ENCODE data around the gene LARGE1. TPM values are rescaled to one million over a fixed set of nuclear protein-coding genes. Genes with fewer than 3 reads are reported as not detected.

LARGE1 gene
- total RNA-seq, 1 experiment from 2014 or later: 5.8 TPM

GRCh38 chr22:33393432-33393831 is 526.8 kb downstream of the LARGE1 start:
- BruUV-seq (replicated peaks): no TSS peak
- Histone ChIP-seq H3K4me3 (ENCODE audit: low read depth, low read length) (no peak overlapping the region), H3K4me1 (0 out of 2 replicates have a peak, but pooled peaks cover 6% of the 10 kb centered on the region), H3K36me3 (ENCODE audit: control insufficient read depth, insufficient read depth, low read length) (no peaks in the 10 kb centered on the region), H3K9me3 (no peaks in the 10 kb centered on the region), H3K27me3 (replicated peaks; ENCODE audit: control insufficient read depth, insufficient read depth, low read length) (no peaks in the 10 kb centered on the region)
- CTCF ChIA-PET: interaction anchor here (0.6 kb wide), 1 partner anchor 57 kb away, joined by 7 read pairs; no protein-coding TSS in a partner anchor
- Mint-ChIP-seq H3K27ac (ENCODE audit: unreplicated experiment) (no peak overlapping the region), H3K9me3 (ENCODE audit: unreplicated experiment) (no peaks in the 10 kb centered on the region), H3K27me3 (ENCODE audit: insufficient read depth, unreplicated experiment) (no peaks in the 10 kb centered on the region), H3K36me3 (ENCODE audit: insufficient read depth, unreplicated experiment) (no peaks in the 10 kb centered on the region), H3K4me3 (ENCODE audit: unreplicated experiment) (no peak overlapping the region), H3K4me1 (ENCODE audit: low read depth, unreplicated experiment) (peaks cover 5% of the 10 kb centered on the region)
- no peak for DNase-seq
- no peak for TF ChIP-seq CTCF (IDR thresholded peaks at IDR 0.05; ENCODE audit: insufficient read depth in 1 of 2, low read depth in 1 of 2, low read length in 1 of 2, severe bottlenecking in 1 of 2, unreplicated experiment in 1 of 2)
- intact Hi-C loops (cut with micrococcal nuclease; ENCODE audit: unreplicated experiment): no loop called here
- POLR2A ChIA-PET: no interaction called here

GRCh38 chr22:33391298-33391697 is 529.0 kb downstream of the LARGE1 start:
- no peak for TF ChIP-seq CTCF (IDR thresholded peaks at IDR 0.05; ENCODE audit: insufficient read depth in 1 of 2, low read depth in 1 of 2, low read length in 1 of 2, severe bottlenecking in 1 of 2, unreplicated experiment in 1 of 2)
- DNase-seq: no peak
- H3K4me1 Mint-ChIP-seq (ENCODE audit: low read depth, unreplicated experiment): peaks cover 5% of the 10 kb centered on the region
- BruUV-seq (replicated peaks): no TSS peak
- Histone ChIP-seq H3K4me1 (0 out of 2 replicates have a peak, but pooled peaks cover 6% of the 10 kb centered on the region), H3K4me3 (ENCODE audit: low read depth, low read length) (no peak overlapping the region), H3K36me3 (ENCODE audit: control insufficient read depth, insufficient read depth, low read length) (no peaks in the 10 kb centered on the region), H3K9me3 (no peaks in the 10 kb centered on the region), H3K27me3 (replicated peaks; ENCODE audit: control insufficient read depth, insufficient read depth, low read length) (no peaks in the 10 kb centered on the region)
- no peaks in the 10 kb centered on the region for H3K36me3 Mint-ChIP-seq (ENCODE audit: insufficient read depth, unreplicated experiment)
- ChIA-PET POLR2A (no interaction called here), CTCF (interaction anchor here (0.7 kb wide), 1 partner anchor 129 kb away, joined by 3 read pairs; no protein-coding TSS in a partner anchor)
- intact Hi-C loops (cut with micrococcal nuclease; ENCODE audit: unreplicated experiment): no loop called here
- no peak overlapping the region for H3K4me3 Mint-ChIP-seq (ENCODE audit: unreplicated experiment)
- H3K9me3 Mint-ChIP-seq (ENCODE audit: unreplicated experiment): peaks cover 5% of the 10 kb centered on the region
- no peak overlapping the region for H3K27ac Mint-ChIP-seq (ENCODE audit: unreplicated experiment)
- H3K27me3 Mint-ChIP-seq (ENCODE audit: insufficient read depth, unreplicated experiment): no peaks in the 10 kb centered on the region

- no peaks in the 10 kb centered on the region for H3K36me3 ChIP-seq (ENCODE audit: control insufficient read depth, insufficient read depth, low read length)
- no peak for TF ChIP-seq CTCF (IDR thresholded peaks at IDR 0.05; ENCODE audit: insufficient read depth in 1 of 2, low read depth in 1 of 2, low read length in 1 of 2, severe bottlenecking in 1 of 2, unreplicated experiment in 1 of 2)
- intact Hi-C loops (cut with micrococcal nuclease; ENCODE audit: unreplicated experiment): no loop called here
- POLR2A ChIA-PET: no interaction called here
- no peaks in the 10 kb centered on the region for H3K36me3 Mint-ChIP-seq (ENCODE audit: insufficient read depth, unreplicated experiment)
- H3K4me3 ChIP-seq (ENCODE audit: low read depth, low read length): no peak overlapping the region
- peaks cover 5% of the 10 kb centered on the region for H3K4me1 Mint-ChIP-seq (ENCODE audit: low read depth, unreplicated experiment)
- peaks cover 8% of the 10 kb centered on the region for H3K9me3 Mint-ChIP-seq (ENCODE audit: unreplicated experiment)
- no peak for DNase-seq
- no TSS peak for BruUV-seq (replicated peaks)
- 0 out of 2 replicates have a peak, but pooled peaks cover 6% of the 10 kb centered on the region for H3K4me1 ChIP-seq
- CTCF ChIA-PET: no interaction called here
- H3K4me3 Mint-ChIP-seq (ENCODE audit: unreplicated experiment): no peak overlapping the region
- no peaks in the 10 kb centered on the region for H3K9me3 ChIP-seq
- no peak overlapping the region for H3K27ac Mint-ChIP-seq (ENCODE audit: unreplicated experiment)
- H3K27me3 Mint-ChIP-seq (ENCODE audit: insufficient read depth, unreplicated experiment): no peaks in the 10 kb centered on the region
- no peaks in the 10 kb centered on the region for H3K27me3 ChIP-seq (replicated peaks; ENCODE audit: control insufficient read depth, insufficient read depth, low read length)
Observed at GRCh38 chr22:33389936-33390335, 530.3 kb downstream of the LARGE1 start.
